HCT116 (cell line): Measurements from ENCODE around the gene CD8A. TPM values are rescaled to one million over a fixed set of nuclear protein-coding genes. Genes with fewer than 3 reads are reported as not detected.

ENCODE experiments used
- ATAC-seq: fragments of 200-7000 bp; cut with Tn5 transposase; 2 replicates; pipeline ENCODE4 v1.9.1; 2020; ENCODE audit warnings: mild to moderate bottlenecking, moderate library complexity
- BruUV-seq: library from RNA; stranded (reverse); fragments of 400-500 nt; replicated peaks from 2 replicates; lab custom pipeline; 2021; lab: Mats Ljungman, UMichigan
- CTCF ChIA-PET: fragments of 300-600 bp; sonication (Branson Sonifier 250); formaldehyde crosslinking; loops from one replicate; lab custom pipeline; 2021; ENCODE audit warnings: antibody characterized with exemption; lab: Charles Lee
- POLR2A ChIA-PET: fragments of 300-600, 350-600 bp; sonication (Branson Sonifier 250); formaldehyde crosslinking; loops from one replicate; lab custom pipeline; 2021; ENCODE audit warnings: antibody characterized with exemption; lab: Charles Lee
- RAD21 ChIA-PET, 2 experiments: fragments of 300-600 bp; sonication (Branson Sonifier 250); formaldehyde crosslinking; loops; one replicate each; lab custom pipeline; 2023; ENCODE audit warnings: low total read pairs in 2 of 2; ENCODE audit not compliant: uncharacterized antibody in 2 of 2, unreplicated experiment in 2 of 2, low non-redundant PET in 1 of 2; lab: Charles Lee
- DNase-seq: peaks from one replicate; pipeline ENCODE4 v3.0.0-alpha.2; 2010; ENCODE audit warnings: low read depth, low spot score
- H2AFZ ChIP-seq: fragments of 200-600 bp; shearing (Covaris generic), sonication (generic); 2 replicates; pipeline ENCODE4 v1.6.1; 2017; ENCODE audit warnings: low read depth, mixed run types, mixed read lengths, antibody characterized with exemption, low read length; ENCODE audit not compliant: poor library complexity, severe bottlenecking
- H3K27ac ChIP-seq: 2 replicates; pipeline ENCODE4 v1.5.1; 2012; ENCODE audit warnings: low read depth, low read length
- H3K27me3 ChIP-seq: fragments of 200-600 bp; sonication (generic); 2 replicates; pipeline ENCODE4 v1.6.1; 2016; ENCODE audit warnings: mixed run types, low read length, mixed read lengths; ENCODE audit not compliant: insufficient read depth
- H3K36me3 ChIP-seq, 2 experiments: fragments of 200-500 bp in 1 of 2; fragments of 200-600 bp in 1 of 2; sonication (Bioruptor generic) in 1 of 2; sonication (generic) in 1 of 2; 2 replicates each; pipeline versions ENCODE4 v1.5.1 to v1.6.1; 2014 to 2016; ENCODE audit warnings: low read length in 2 of 2, inconsistent platforms in 1 of 2, mixed read lengths in 1 of 2, mixed run types in 1 of 2; ENCODE audit not compliant: insufficient read depth in 2 of 2, control insufficient read depth in 1 of 2
- H3K4me1 ChIP-seq, 2 experiments: fragments of 200-600 bp in 1 of 2; sonication (generic) in 1 of 2; 2 replicates each; pipeline versions ENCODE4 v1.5.1 to v1.6.1; 2012 to 2017; ENCODE audit warnings: low read length in 2 of 2, inconsistent platforms in 1 of 2, mild to moderate bottlenecking in 1 of 2, mixed read lengths in 1 of 2, mixed run types in 1 of 2, moderate library complexity in 1 of 2; ENCODE audit not compliant: insufficient read depth in 2 of 2, control insufficient read depth in 1 of 2
- H3K4me2 ChIP-seq: fragments of 200-600 bp; sonication (generic); 2 replicates; pipeline ENCODE4 v1.6.1; 2017; ENCODE audit warnings: mixed run types, low read length, mixed read lengths
- H3K4me3 ChIP-seq, 2 experiments: fragments of 200-600 bp in 1 of 2; sonication (generic) in 1 of 2; replicated peaks in 1 of 2; 2 replicates each; pipeline ENCODE4 v1.5.1; 2011 to 2016; ENCODE audit warnings: low read length in 2 of 2, control low read depth in 1 of 2, low read depth in 1 of 2, mild to moderate bottlenecking in 1 of 2, mixed read lengths in 1 of 2, mixed run types in 1 of 2
- H3K79me2 ChIP-seq: fragments of 200-600 bp; sonication (generic); 2 replicates; pipeline ENCODE4 v1.6.1; 2017; ENCODE audit warnings: mild to moderate bottlenecking, mixed run types, low read length, moderate library complexity, mixed read lengths; ENCODE audit not compliant: insufficient read depth
- H3K9ac ChIP-seq: fragments of 200-600 bp; sonication (generic); 2 replicates; pipeline ENCODE4 v1.6.1; 2016; ENCODE audit warnings: low read length, mixed read lengths
- H3K9me2 ChIP-seq: fragments of 200-600 bp; sonication (generic), shearing (Covaris generic); 2 replicates; pipeline ENCODE4 v1.6.1; 2017; ENCODE audit warnings: mixed run types, mild to moderate bottlenecking, moderate library complexity; ENCODE audit not compliant: insufficient read depth
- H3K9me3 ChIP-seq, 2 experiments: fragments of 200-500 bp in 1 of 2; fragments of 200-600 bp in 1 of 2; sonication (Bioruptor generic) in 1 of 2; sonication (generic) in 1 of 2; 2 replicates each; pipeline ENCODE4 v1.6.1; 2014 to 2017; ENCODE audit warnings: low read length in 2 of 2, mixed read lengths in 2 of 2, inconsistent platforms in 1 of 2, low read depth in 1 of 2, mild to moderate bottlenecking in 1 of 2, mixed run types in 1 of 2, moderate library complexity in 1 of 2; ENCODE audit not compliant: control insufficient read depth in 1 of 2, insufficient read depth in 1 of 2
- H4K20me1 ChIP-seq: fragments of 200-600 bp; sonication (generic), shearing (Covaris generic); 2 replicates; pipeline ENCODE4 v1.6.1; 2017; ENCODE audit warnings: mixed run types, mild to moderate bottlenecking, moderate library complexity; ENCODE audit not compliant: insufficient read depth
- CEBPB ChIP-seq: IDR thresholded peaks from 2 replicates; pipeline ENCODE4 v1.6.1; 2012; ENCODE audit warnings: low read depth
- EGR1 ChIP-seq: IDR thresholded peaks from 2 replicates; pipeline ENCODE4 v1.6.1; 2012; ENCODE audit warnings: low read depth
- ELF1 ChIP-seq: IDR thresholded peaks from 2 replicates; pipeline ENCODE4 v1.6.1; 2012; ENCODE audit warnings: low read depth, borderline replicate concordance
- JUND ChIP-seq: IDR thresholded peaks from 2 replicates; pipeline ENCODE4 v1.6.1; 2012
- POLR2A ChIP-seq: IDR thresholded peaks from 2 replicates; pipeline ENCODE4 v1.7.0; 2011; ENCODE audit warnings: borderline replicate concordance; ENCODE audit not compliant: insufficient read depth, insufficient read length; ENCODE audit errors: extremely low read depth
- POLR2AphosphoS5 ChIP-seq: IDR thresholded peaks from 2 replicates; pipeline ENCODE4 v1.6.1; 2011; ENCODE audit warnings: mild to moderate bottlenecking, low read depth, low read length, moderate library complexity
- RAD21 ChIP-seq: IDR thresholded peaks from 2 replicates; pipeline ENCODE4 v1.6.1; 2012; ENCODE audit warnings: low read depth, mild to moderate bottlenecking
- SIN3A ChIP-seq: IDR thresholded peaks from 2 replicates; pipeline ENCODE4 v1.6.1; 2012; ENCODE audit warnings: low read depth
- ZBTB33 ChIP-seq: IDR thresholded peaks from 2 replicates; pipeline ENCODE4 v1.6.1; 2011; ENCODE audit warnings: mild to moderate bottlenecking, low read length, moderate library complexity; ENCODE audit not compliant: insufficient replicate concordance; ENCODE audit errors: extremely low read depth
- ZFX ChIP-seq: fragments of 450-650 bp; IDR thresholded peaks from 2 replicates; pipeline ENCODE4 v1.6.1; 2017
- intact Hi-C: fragments of 100-400 bp; cut with micrococcal nuclease; formaldehyde crosslinking; loops from 2 replicates; pipeline ENCODE4 v1.10.0; 2022
- total RNA-seq: library from RNA; stranded (reverse); gene quantifications from one replicate; pipeline ENCODE4 v1.2.1, GENCODE V29; 2021; ENCODE audit not compliant: unreplicated experiment

CD8A gene
- total RNA-seq, 1 experiment from 2014 or later, result 0.76 TPM

GRCh38 chr2:86765310-86765695, 25.4 kb downstream of the CD8A start:
- H2AFZ ChIP-seq, result no peak overlapping the region
- peaks cover 25% of the 10 kb centered on the region for H3K79me2 ChIP-seq
- H3K4me1 ChIP-seq, result no peaks in the 10 kb centered on the region
- no peak overlapping the region for H3K4me2 ChIP-seq
- no peak overlapping the region for H3K4me3 ChIP-seq
- TF ChIP-seq JUND, result no peak
- no peak for TF ChIP-seq POLR2AphosphoS5
- TF ChIP-seq POLR2A, result no peak
- TF ChIP-seq RAD21, result no peak
- no peak for TF ChIP-seq ELF1
- no peak for TF ChIP-seq ZBTB33
- no peak for TF ChIP-seq ZFX
- no peak for TF ChIP-seq EGR1
- TF ChIP-seq CEBPB, result no peak
- no peak for TF ChIP-seq SIN3A
- no peaks in the 10 kb centered on the region for H3K27me3 ChIP-seq
- intact Hi-C loops, result no loop called here
- POLR2A ChIA-PET, result no interaction called here
- no peaks in the 10 kb centered on the region for H4K20me1 ChIP-seq
- CTCF ChIA-PET, result no interaction called here
- ATAC-seq, result no peak
- H3K9me2 ChIP-seq, result no peaks in the 10 kb centered on the region
- H3K9ac ChIP-seq, result no peak overlapping the region
- no peaks in the 10 kb centered on the region for H3K9me3 ChIP-seq
- RAD21 ChIA-PET, result no interaction called here
- H3K27ac ChIP-seq, result no peak overlapping the region
- no TSS peak for BruUV-seq
- DNase-seq, result no peak
- H3K36me3 ChIP-seq, result peaks cover 9 to 17% of the 10 kb centered on the region in 2 experiments; a peak in 2 of 4 replicates
